Fibroblast of the aortic adventitia (primary cell): ENCODE results near the gene NREP. TPM values are rescaled to one million over a fixed set of nuclear protein-coding genes. Genes with fewer than 3 reads are reported as not detected.
A peak's percentile ranks its signal among the peaks of the same experiment; 100 is the strongest.

Experiments used
- DNase-seq: peaks from one replicate; pipeline ENCODE4 v3.0.0-alpha.2; 2010; ENCODE audit warnings: low read depth
- H3K4me3 ChIP-seq: 2 replicates; pipeline ENCODE4 v1.5.1; 2011; ENCODE audit warnings: low read depth, mild to moderate bottlenecking, control low read depth, low read length, moderate library complexity
- small RNA-seq: library from RNA; depleted of rRNA; stranded (forward); fragments of <200 nt; gene quantifications from one replicate; pipeline ENCODE3, GENCODE V24; 2012
- total RNA-seq: library from RNA; depleted of rRNA; stranded (reverse); fragments of >200 nt; gene quantifications from 2 replicates; pipeline ENCODE4 v1.2.3, GENCODE V29; 2012; ENCODE audit warnings: low replicate concordance
- TF ChIP-seq, protein P1 (sequence below): IDR thresholded peaks from 2 replicates; pipeline ENCODE4 v1.5.1; 2011; ENCODE audit warnings: mild to moderate bottlenecking, low read length, control low read depth, inconsistent platforms; ENCODE audit not compliant: insufficient read depth

Gene NREP
- total RNA-seq, 1 donor = 102 TPM

DNA sequence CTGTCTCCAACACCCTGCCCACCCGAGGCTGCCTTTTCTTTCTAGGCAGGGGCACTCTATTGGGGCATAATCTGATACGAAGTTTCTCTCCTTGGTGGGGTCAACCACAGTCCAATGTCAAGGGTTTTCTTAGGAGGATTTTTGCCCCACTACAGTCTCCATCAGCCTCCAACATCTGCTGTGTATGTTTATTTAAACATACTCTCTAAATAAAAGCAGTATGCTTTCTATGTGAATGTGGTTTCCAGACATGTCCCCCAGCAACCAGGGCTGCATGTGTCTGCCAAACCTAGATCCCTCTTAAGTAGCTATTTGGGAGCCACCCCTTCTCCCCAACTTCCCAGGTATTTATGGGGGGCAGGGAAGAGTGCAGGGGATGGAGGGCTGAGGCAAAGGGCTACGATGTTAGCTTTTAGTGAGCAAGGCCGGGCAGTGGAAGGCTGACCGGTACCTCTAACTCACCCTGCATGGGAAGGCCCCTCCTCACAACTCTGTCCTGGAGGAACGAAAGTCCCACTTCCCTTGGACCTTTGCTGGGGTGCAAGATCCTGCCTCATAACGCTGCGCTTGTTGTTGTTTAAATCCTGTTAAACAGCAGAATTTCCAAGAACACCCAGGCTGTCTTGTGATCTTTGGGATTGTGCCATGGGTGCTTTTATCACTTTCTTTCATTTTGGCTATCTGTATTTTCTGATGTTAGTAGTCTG, 75.4 kb downstream of the NREP start:
- peak; percentile 62 for DNase-seq
- TF ChIP-seq, protein P1, sequence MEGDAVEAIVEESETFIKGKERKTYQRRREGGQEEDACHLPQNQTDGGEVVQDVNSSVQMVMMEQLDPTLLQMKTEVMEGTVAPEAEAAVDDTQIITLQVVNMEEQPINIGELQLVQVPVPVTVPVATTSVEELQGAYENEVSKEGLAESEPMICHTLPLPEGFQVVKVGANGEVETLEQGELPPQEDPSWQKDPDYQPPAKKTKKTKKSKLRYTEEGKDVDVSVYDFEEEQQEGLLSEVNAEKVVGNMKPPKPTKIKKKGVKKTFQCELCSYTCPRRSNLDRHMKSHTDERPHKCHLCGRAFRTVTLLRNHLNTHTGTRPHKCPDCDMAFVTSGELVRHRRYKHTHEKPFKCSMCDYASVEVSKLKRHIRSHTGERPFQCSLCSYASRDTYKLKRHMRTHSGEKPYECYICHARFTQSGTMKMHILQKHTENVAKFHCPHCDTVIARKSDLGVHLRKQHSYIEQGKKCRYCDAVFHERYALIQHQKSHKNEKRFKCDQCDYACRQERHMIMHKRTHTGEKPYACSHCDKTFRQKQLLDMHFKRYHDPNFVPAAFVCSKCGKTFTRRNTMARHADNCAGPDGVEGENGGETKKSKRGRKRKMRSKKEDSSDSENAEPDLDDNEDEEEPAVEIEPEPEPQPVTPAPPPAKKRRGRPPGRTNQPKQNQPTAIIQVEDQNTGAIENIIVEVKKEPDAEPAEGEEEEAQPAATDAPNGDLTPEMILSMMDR = no peak
- peak overlapping the region; percentile 6 for H3K4me3 ChIP-seq

DNA sequence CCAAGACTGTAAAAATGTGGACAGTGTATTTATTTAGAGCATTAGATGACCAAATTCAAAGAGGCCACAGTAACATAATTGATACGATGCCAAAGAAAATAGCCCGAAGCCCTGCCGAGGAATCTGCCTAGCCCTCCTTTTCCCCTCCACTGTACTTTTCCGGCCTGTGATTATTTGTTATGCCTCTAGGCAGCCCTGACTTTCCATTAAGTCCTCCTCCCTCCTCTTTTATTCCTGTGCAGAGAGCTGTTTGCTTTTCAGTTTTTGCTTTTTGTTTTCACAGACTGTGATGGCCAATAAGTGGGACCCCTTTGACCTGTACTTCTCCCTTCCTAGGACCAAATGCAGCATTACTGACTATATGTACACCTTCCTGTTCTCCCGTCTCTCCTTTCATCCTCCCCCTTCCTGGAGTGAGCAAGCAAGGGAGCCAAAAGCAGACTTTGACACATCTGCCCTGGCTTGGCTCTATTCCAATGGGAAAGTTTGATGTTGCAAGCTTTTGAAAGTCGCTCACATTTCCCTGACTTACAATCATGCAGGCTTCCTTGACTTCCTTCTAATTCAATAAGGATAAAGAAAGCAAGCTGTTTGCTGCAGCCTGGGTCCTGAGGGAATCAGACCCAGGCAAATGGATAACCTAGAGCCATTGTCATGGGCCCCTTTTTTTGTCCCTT, 76.1 kb downstream of the NREP start:
- TF ChIP-seq, protein P1 = no peak
- peak; percentile 99 for DNase-seq
- no peak overlapping the region for H3K4me3 ChIP-seq

DNA sequence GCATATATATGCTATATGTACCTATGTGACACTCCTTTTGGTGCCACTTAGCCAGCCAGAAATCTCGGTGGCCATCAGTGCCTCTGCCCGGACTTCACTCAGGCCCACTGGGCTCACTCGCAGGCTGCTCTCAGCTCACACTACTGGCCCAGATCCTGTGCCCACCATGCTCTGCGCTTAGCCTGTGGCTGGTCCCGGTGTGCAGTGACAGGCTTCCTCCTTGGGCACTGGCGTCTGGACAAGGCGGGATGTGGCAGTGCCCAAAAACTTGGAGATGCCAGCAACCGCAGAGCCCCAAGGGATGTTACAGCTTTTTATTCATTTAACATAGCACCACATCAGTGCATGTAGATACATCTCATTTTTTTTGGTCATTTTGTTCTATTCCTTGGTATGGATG, 77.4 kb downstream of the NREP start:
- no peak for DNase-seq
- H3K4me3 ChIP-seq = no peak overlapping the region
- TF ChIP-seq, protein P1 = no peak

Small RNA genes lying within 50 kb of the gene (small RNA-seq; reads per million reads assigned to genes)
- not detected for gene RN7SKP57

Other genes with a start within 250 kb of the NREP start
- gene STARD4, start 244.7 kb downstream of the NREP start, total RNA-seq = 36.1 and 88.1 TPM in 2 replicates